K562 (cell line): ENCODE results near the gene FGF14. TPM values are rescaled to one million over a fixed set of nuclear protein-coding genes. Genes with fewer than 3 reads are reported as not detected.

Experiments used
- ATAC-seq: fragments of 200-7000 bp; cut with Tn5 transposase; 3 replicates; pipeline ENCODE4 v1.9.1; 2020; ENCODE audit warnings: moderate library complexity
- BruUV-seq: library from RNA; stranded (reverse); fragments of 400-500 nt; replicated peaks from 2 replicates; lab custom pipeline; 2021; lab: Mats Ljungman, UMichigan
- CTCF ChIA-PET: fragments of 300-600 bp; formaldehyde crosslinking; extraction: SDS; loops from one replicate; lab custom pipeline; 2021; ENCODE audit warnings: low intra/inter-chr PET ratio; lab: Yijun Ruan, JAX
- POLR2A ChIA-PET: fragments of 300-600, 350-650 bp; sonication (Branson Sonifier 250); formaldehyde crosslinking; extraction: SDS; loops from one replicate; lab custom pipeline; 2021; ENCODE audit warnings: antibody characterized with exemption, inconsistent platforms; lab: Yijun Ruan, JAX
- DNase-seq, 4 experiments: peaks; one replicate each; pipeline versions ENCODE4 v3.0.0 to v3.0.0-alpha.2; 2011 to 2018; ENCODE audit warnings: low spot score in 3 of 4, mixed read lengths in 3 of 4; ENCODE audit errors: extremely low read depth in 1 of 4
- FAIRE-seq: peaks from 2 replicates; lab custom pipeline; 2011; peaks lifted over from hg19 to GRCh38; lab: Jason Lieb, UNC
- H2AFZ ChIP-seq: 2 replicates; pipeline ENCODE4 v1.6.0; 2011; ENCODE audit warnings: low read depth, low read length, control low read depth, inconsistent platforms
- H3K27ac ChIP-seq: fragments of 200-600 bp; 3 replicates; pipeline ENCODE4 v1.8.0; 2011; ENCODE audit warnings: low read depth, mild to moderate bottlenecking, control low read depth, inconsistent platforms, low read length, moderate library complexity, mixed read lengths; ENCODE audit errors: extremely low read depth
- H3K27me3 ChIP-seq, 2 experiments: fragments of 300-600 bp in 1 of 2; 2 replicates in 1 of 2; 3 replicates in 1 of 2; pipeline versions ENCODE4 v1.6.0 to v1.8.0; 2011; ENCODE audit warnings: inconsistent platforms in 2 of 2, low read length in 2 of 2, mild to moderate bottlenecking in 1 of 2, mixed read lengths in 1 of 2, moderate library complexity in 1 of 2; ENCODE audit not compliant: control insufficient read depth in 2 of 2, insufficient read depth in 2 of 2
- H3K36me3 ChIP-seq: fragments of 300-600 bp; 3 replicates; pipeline ENCODE4 v1.8.0; 2011; ENCODE audit warnings: mild to moderate bottlenecking, low read length, inconsistent platforms; ENCODE audit not compliant: control insufficient read depth, insufficient read depth
- H3K4me1 ChIP-seq, 2 experiments: fragments of 200-600 bp in 1 of 2; replicated peaks in 1 of 2; 2 replicates in 1 of 2; 3 replicates in 1 of 2; pipeline versions ENCODE4 v1.5.1 to v1.8.0; 2011; ENCODE audit warnings: inconsistent platforms in 2 of 2, low read length in 2 of 2, mild to moderate bottlenecking in 1 of 2, mixed read lengths in 1 of 2, moderate library complexity in 1 of 2; ENCODE audit not compliant: control insufficient read depth in 2 of 2, insufficient read depth in 2 of 2
- H3K4me2 ChIP-seq: 2 replicates; pipeline ENCODE4 v1.6.1; 2011; ENCODE audit warnings: low read length, control low read depth, inconsistent platforms, mixed read lengths; ENCODE audit not compliant: insufficient read depth
- H3K4me3 ChIP-seq: fragments of 200-600 bp; sonication (generic), shearing (Covaris generic); 2 replicates; pipeline ENCODE4 v1.5.1; 2016; ENCODE audit warnings: control low read depth, inconsistent platforms
- H3K79me2 ChIP-seq: fragments of 200-600 bp; 3 replicates; pipeline ENCODE4 v1.8.0; 2011; ENCODE audit warnings: low read length, inconsistent platforms; ENCODE audit not compliant: control insufficient read depth, insufficient read depth
- H3K9ac ChIP-seq, 2 experiments: 2 replicates each; pipeline versions ENCODE4 v1.6.0 to v1.6.1; 2011; ENCODE audit warnings: low read depth in 2 of 2, low read length in 2 of 2, control low read depth in 1 of 2, inconsistent platforms in 1 of 2, mild to moderate bottlenecking in 1 of 2, mixed read lengths in 1 of 2; ENCODE audit not compliant: insufficient read depth in 1 of 2
- H3K9me1 ChIP-seq: one replicate; pipeline ENCODE4 v1.6.0; 2011; ENCODE audit warnings: inconsistent platforms, mild to moderate bottlenecking, low read length, moderate library complexity; ENCODE audit not compliant: control insufficient read depth, insufficient read depth
- H3K9me3 ChIP-seq: replicated peaks from 2 replicates; pipeline ENCODE4 v1.5.1; 2011; ENCODE audit warnings: low read depth, low read length, inconsistent platforms; ENCODE audit not compliant: control insufficient read depth, insufficient read depth
- H4K20me1 ChIP-seq: replicated peaks from 2 replicates; pipeline ENCODE4 v1.6.1; 2011; ENCODE audit warnings: low read length, inconsistent platforms, mixed read lengths; ENCODE audit not compliant: control insufficient read depth, insufficient read depth
- FIP1L1 ChIP-seq: fragments of 200-400 bp; formaldehyde crosslinking; IDR thresholded peaks from 2 replicates; pipeline ENCODE4 v1.6.1; 2018; ENCODE audit warnings: mild to moderate bottlenecking, low read depth, low read length; ENCODE audit not compliant: poor library complexity, severe bottlenecking
- NFATC3 ChIP-seq: fragments of 450-650 bp; IDR thresholded peaks from 2 replicates; pipeline ENCODE4 v1.6.1; 2017; ENCODE audit warnings: mild to moderate bottlenecking
- SMAD2 ChIP-seq: fragments of 150-350 bp; IDR thresholded peaks from 2 replicates; pipeline ENCODE4 v1.6.1; 2014; ENCODE audit warnings: low read depth, mild to moderate bottlenecking, low read length
- ZBTB2 ChIP-seq: fragments of 450-650 bp; IDR thresholded peaks from 2 replicates; pipeline ENCODE4 v1.6.1; 2016; ENCODE audit warnings: antibody characterized with exemption
- ZFP30 ChIP-seq: fragments of 250-450 bp; sonication (Bioruptor Pico); IDR thresholded peaks from 2 replicates; pipeline ENCODE4 v1.8.0; 2022; ENCODE audit warnings: moderate library complexity, mild to moderate bottlenecking, inconsistent platforms, borderline replicate concordance
- ZNF586 ChIP-seq: fragments of 450-650 bp; formaldehyde crosslinking; conservative IDR thresholded peaks from 2 replicates; pipeline ENCODE4 v1.4.0; 2020; ENCODE audit warnings: mild to moderate bottlenecking, moderate library complexity
- in situ Hi-C: fragments of 300-500 bp; cut with MboI; formaldehyde crosslinking; loops from 4 replicates; pipeline ENCODE4 v1.15.0; 2018; ENCODE audit warnings: inconsistent platforms, mixed read lengths
- intact Hi-C: fragments of 100-400 bp; cut with micrococcal nuclease; formaldehyde crosslinking; loops from 2 replicates; pipeline ENCODE4 v1.14.2; 2022
- polyA plus RNA-seq, 8 experiments: library from polyadenylated mRNA; depleted of rRNA in 4 of 8; stranded (reverse) in 5 of 8; unstranded in 3 of 8; fragments of >200 nt; fragmentation: Nextera tagmentation in 2 of 8; fragmentation: Illumina TruSeq in 1 of 8; extraction: Ambion mirVana in 2 of 8; extraction: Trizol in 1 of 8; gene quantifications; 2 replicates each; pipeline versions ENCODE4 v1.2.1 to v1.2.3, GENCODE V29; 2011 to 2014; ENCODE audit warnings: inconsistent platforms in 1 of 8, missing spikeins in 1 of 8
- total RNA-seq, 7 experiments: library from RNA; depleted of rRNA in 6 of 7; stranded (reverse); fragments of >200 nt in 6 of 7; fragmentation: Illumina TruSeq in 2 of 7; extraction: Trizol in 2 of 7; gene quantifications; 2 replicates each; pipeline versions ENCODE4 v1.2.1 to v1.2.3, GENCODE V29; 2011 to 2021; ENCODE audit warnings: low replicate concordance in 1 of 7
- TF ChIP-seq, protein P1 (sequence below), 2 experiments: fragments of 450-650 bp; IDR thresholded peaks; 2 replicates each; pipeline ENCODE4 v1.6.1; 2016; ENCODE audit warnings: mild to moderate bottlenecking in 2 of 2, borderline replicate concordance in 1 of 2, low read depth in 1 of 2, moderate library complexity in 1 of 2
- TF ChIP-seq, protein P2 (sequence below): IDR thresholded peaks from 2 replicates; pipeline ENCODE4 v1.6.1; 2016; ENCODE audit warnings: missing genetic modification characterization, missing compliant biosample characterization

The FGF14 gene
- total and polyA plus RNA-seq, 9 of the 15 experiments (the other 6 are each of a cell fraction or from before 2014, with no cell fraction given) = not detected

- ChIA-PET CTCF (no interaction called here), POLR2A (no interaction called here)
- no peak overlapping the region for H2AFZ ChIP-seq
- no peak for DNase-seq
- no peaks in the 10 kb centered on the region for H3K79me2 ChIP-seq
- H3K27ac ChIP-seq = no peak overlapping the region
- no peak for FAIRE-seq
- TF ChIP-seq NFATC3 (no peak), ZBTB2 (no peak), ZFP30 (no peak), SMAD2 (no peak), FIP1L1 (no peak), ZNF586 (CRISPR knock-in tag) (no peak)
- TF ChIP-seq, protein P1, sequence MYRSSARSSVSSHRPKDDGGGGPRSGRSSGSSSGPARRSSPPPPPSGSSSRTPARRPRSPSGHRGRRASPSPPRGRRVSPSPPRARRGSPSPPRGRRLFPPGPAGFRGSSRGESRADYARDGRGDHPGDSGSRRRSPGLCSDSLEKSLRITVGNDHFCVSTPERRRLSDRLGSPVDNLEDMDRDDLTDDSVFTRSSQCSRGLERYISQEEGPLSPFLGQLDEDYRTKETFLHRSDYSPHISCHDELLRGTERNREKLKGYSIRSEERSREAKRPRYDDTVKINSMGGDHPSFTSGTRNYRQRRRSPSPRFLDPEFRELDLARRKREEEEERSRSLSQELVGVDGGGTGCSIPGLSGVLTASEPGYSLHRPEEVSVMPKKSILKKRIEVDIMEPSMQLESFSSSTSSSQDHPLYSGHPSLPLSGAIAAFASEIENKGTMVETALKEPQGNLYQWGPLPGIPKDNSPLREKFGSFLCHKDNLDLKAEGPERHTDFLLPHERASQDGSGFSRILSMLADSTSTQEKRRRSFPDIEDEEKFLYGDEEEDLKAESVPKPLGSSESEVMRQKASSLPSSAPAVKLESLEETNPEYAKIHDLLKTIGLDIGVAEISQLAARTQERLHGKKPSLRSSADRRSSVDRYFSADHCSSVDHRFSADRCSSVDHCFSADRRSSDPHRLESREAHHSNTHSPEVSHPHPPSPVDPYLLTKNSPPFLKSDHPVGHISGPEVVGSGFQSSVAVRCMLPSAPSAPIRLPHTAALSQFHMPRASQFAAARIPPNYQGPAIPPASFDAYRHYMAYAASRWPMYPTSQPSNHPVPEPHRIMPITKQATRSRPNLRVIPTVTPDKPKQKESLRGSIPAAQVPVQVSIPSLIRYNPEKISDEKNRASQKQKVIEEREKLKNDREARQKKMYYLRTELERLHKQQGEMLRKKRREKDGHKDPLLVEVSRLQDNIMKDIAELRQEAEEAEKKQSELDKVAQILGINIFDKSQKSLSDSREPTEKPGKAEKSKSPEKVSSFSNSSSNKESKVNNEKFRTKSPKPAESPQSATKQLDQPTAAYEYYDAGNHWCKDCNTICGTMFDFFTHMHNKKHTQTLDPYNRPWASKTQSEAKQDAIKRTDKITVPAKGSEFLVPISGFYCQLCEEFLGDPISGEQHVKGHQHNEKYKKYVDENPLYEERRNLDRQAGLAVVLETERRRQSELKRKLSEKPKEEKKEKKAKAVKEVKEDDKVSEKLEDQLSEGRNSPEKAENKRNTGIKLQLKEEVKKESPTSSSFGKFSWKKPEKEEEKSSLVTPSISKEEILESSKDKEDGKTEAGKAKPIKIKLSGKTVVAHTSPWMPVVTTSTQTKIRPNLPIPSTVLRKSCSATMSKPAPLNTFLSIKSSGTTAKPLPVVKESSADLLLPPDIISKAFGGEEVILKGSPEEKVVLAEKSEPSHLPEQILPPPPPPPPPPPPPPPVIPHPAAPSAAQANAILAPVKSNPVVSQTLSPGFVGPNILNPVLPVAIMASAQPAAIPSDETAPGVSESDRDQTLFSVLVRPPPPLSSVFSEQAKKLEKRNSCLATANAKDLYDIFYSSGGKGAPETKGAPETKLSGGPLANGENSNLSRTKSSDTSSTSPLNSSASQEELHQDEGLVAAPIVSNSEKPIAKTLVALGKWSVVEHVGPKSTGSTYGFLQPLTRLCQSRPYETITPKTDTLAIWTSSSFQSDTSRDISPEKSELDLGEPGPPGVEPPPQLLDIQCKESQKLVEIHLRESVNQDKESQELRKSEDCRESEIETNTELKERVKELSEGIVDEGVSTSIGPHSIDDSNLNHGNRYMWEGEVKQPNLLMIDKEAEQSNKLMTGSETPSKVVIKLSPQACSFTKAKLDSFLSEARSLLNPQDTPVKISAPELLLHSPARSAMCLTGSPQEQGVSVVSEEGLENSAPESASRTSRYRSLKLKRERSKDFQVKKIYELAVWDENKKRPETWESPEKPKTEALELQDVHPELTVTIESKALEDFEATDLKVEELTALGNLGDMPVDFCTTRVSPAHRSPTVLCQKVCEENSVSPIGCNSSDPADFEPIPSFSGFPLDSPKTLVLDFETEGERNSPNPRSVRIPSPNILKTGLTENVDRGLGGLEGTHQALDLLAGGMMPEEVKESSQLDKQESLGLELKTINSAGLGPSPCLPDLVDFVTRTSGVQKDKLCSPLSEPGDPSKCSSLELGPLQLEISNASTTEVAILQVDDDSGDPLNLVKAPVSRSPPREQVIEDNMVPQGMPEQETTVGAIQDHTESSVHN (IDR thresholded peaks at IDR 0.05; ENCODE audit: borderline replicate concordance in 1 of 2, low read depth in 1 of 2) = no peak
- TF ChIP-seq, protein P2, sequence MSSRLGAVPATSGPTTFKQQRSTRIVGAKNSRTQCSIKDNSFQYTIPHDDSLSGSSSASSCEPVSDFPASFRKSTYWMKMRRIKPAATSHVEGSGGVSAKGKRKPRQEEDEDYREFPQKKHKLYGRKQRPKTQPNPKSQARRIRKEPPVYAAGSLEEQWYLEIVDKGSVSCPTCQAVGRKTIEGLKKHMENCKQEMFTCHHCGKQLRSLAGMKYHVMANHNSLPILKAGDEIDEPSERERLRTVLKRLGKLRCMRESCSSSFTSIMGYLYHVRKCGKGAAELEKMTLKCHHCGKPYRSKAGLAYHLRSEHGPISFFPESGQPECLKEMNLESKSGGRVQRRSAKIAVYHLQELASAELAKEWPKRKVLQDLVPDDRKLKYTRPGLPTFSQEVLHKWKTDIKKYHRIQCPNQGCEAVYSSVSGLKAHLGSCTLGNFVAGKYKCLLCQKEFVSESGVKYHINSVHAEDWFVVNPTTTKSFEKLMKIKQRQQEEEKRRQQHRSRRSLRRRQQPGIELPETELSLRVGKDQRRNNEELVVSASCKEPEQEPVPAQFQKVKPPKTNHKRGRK (tag) = no peak
- H3K9ac ChIP-seq = no peak overlapping the region
- intact Hi-C loops = no loop called here
- no peaks in the 10 kb centered on the region for H3K9me1 ChIP-seq
- no TSS peak for BruUV-seq
- no peak overlapping the region for H3K4me2 ChIP-seq
- in situ Hi-C loops = no loop called here
- no peaks in the 10 kb centered on the region for H3K27me3 ChIP-seq
- no peaks in the 10 kb centered on the region for H3K9me3 ChIP-seq
- H4K20me1 ChIP-seq = no peaks in the 10 kb centered on the region
- H3K4me3 ChIP-seq = no peak overlapping the region
- no peaks in the 10 kb centered on the region for H3K4me1 ChIP-seq
- no peak for ATAC-seq
- H3K36me3 ChIP-seq = no peaks in the 10 kb centered on the region
These were observed 224.4 kb downstream of the FGF14 start for GRCh38 chr13:102177431-102177830.
